H1 (cell line): ENCODE results near the gene DOCK11. TPM values are rescaled to one million over a fixed set of nuclear protein-coding genes. Genes with fewer than 3 reads are reported as not detected.

Experiments
- CHD7 ChIP-seq: fragments of 300-600 bp; sonication (generic); IDR thresholded peaks from 2 replicates; pipeline ENCODE4 v1.7.1; 2012; ENCODE audit warnings: low read length, moderate library complexity, mild to moderate bottlenecking, inconsistent platforms; ENCODE audit not compliant: insufficient replicate concordance
- EGR1 ChIP-seq: IDR thresholded peaks from 2 replicates; pipeline ENCODE4 v1.6.1; 2011; ENCODE audit warnings: low read depth, low read length, borderline replicate concordance
- NANOG ChIP-seq: IDR thresholded peaks from 2 replicates; pipeline ENCODE4 v1.6.1; 2011; ENCODE audit warnings: low read length, low read depth, mild to moderate bottlenecking, inconsistent platforms; ENCODE audit not compliant: insufficient read depth, poor library complexity, severe bottlenecking
- RBBP5 ChIP-seq: IDR thresholded peaks from 2 replicates; pipeline ENCODE4 v1.7.1; 2012; ENCODE audit warnings: low read depth, mild to moderate bottlenecking, inconsistent platforms, low read length, moderate library complexity, borderline replicate concordance
- SP1 ChIP-seq: IDR thresholded peaks from 2 replicates; pipeline ENCODE4 v1.6.1; 2011; ENCODE audit warnings: low read depth, low read length
- TEAD4 ChIP-seq: IDR thresholded peaks from 2 replicates; pipeline ENCODE4 v1.6.1; 2012; ENCODE audit warnings: low read depth, low read length, inconsistent platforms, mixed read lengths
- polyA plus RNA-seq, 7 experiments: library from polyadenylated mRNA; depleted of rRNA in 3 of 7; stranded (reverse) in 5 of 7; unstranded in 2 of 7; fragments of >200 nt in 5 of 7; fragments of 200-250 nt in 2 of 7; gene quantifications; 1 replicate in 5 of 7; 2 replicates in 1 of 7; 4 replicates in 1 of 7; pipeline versions ENCODE4 v1.2.1 to v1.2.3, GENCODE V29; 2011 to 2013; ENCODE audit warnings: missing spikeins in 2 of 7, mixed read lengths in 2 of 7
- total RNA-seq: library from RNA; stranded (reverse); fragmentation: NEBNext Ultra II Directional; extraction: Animal tissue kit (Norgen Biotek cat#: 25700); gene quantifications from 2 replicates; pipeline ENCODE4 v1.2.1, GENCODE V29; 2021

DOCK11 gene
- total and polyA plus RNA-seq, 2 of the 8 experiments (the other 6 are each of a cell fraction or from before 2014, with no cell fraction given): 4.9 to 12.0 TPM

DNA sequence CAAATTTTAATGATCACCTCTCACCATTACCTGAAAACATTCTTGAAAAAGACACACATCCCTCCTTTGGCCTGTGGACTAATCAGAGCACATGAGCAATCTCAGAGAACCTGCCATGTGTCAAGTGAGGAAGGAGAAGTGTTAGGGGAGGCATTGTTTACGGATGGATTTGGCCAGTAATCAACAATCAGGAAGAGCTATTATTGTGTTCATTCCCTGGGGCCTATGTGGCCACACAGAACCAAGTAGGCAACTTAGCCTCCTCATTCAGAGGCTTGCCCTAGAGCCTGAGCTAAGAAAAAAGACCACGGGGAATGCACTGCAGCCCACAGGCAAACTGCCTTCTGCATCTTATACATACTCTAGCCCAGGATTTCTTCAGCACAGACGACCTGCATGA is 40.6 kb upstream of the DOCK11 start (continued):
- TF ChIP-seq CHD7 (no peak), RBBP5 (no peak), EGR1 (no peak), TEAD4 (no peak), NANOG (no peak), SP1 (no peak)
